GM13977 (cell line): ENCODE measurements around the gene GALC.

Source experiments
- DNase-seq: peaks from one replicate; pipeline ENCODE4 v3.0.0; 2012; ENCODE audit warnings: low spot score
- in situ Hi-C: fragments of 300-500 bp; cut with MboI; formaldehyde crosslinking; loops from one replicate; pipeline ENCODE4 v1.12.0; 2022; ENCODE audit warnings: low sequenced_read_pairs, low pct_unique_long_range_greater_than_20kb, mixed read lengths, inconsistent platforms; ENCODE audit not compliant: unreplicated experiment
- TF ChIP-seq, protein P1 (sequence below): IDR thresholded peaks from 2 replicates; pipeline ENCODE4 v1.5.1; 2012; ENCODE audit warnings: mild to moderate bottlenecking, control low read depth; ENCODE audit not compliant: insufficient read depth; ENCODE audit errors: extremely low read depth, missing control alignments

GALC gene

DNA sequence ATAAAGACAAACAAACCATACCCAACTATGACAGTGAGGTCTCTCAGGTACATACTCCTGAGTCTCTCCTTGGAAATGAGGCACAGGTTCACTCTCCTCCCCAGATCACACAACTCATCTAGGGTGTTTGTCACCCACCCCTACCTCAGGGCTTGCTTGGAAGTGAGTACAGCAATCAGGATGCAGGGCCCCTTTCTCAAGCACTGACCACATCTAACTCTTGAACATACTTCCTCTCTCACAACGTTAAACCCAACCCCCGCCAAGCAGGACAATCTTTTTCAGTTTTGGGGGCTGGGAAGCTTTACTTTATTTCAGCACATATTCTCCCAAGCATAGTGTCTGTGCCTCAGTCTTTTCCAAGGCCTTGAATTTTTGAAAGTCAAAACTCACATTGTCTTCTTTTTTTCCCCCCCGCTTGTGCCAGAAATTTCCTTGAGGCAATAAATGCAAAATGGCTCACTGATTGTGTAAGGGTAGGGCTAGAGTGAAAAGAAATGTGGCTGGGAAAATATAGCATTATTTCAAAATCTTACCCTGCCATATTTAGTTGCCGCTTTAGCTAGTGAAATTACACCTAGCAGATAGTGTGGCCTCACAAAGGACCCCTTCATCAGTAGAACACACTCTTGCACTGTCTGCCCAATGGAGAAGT lies 9.6 kb upstream of the GALC start:
- TF ChIP-seq, protein P1, sequence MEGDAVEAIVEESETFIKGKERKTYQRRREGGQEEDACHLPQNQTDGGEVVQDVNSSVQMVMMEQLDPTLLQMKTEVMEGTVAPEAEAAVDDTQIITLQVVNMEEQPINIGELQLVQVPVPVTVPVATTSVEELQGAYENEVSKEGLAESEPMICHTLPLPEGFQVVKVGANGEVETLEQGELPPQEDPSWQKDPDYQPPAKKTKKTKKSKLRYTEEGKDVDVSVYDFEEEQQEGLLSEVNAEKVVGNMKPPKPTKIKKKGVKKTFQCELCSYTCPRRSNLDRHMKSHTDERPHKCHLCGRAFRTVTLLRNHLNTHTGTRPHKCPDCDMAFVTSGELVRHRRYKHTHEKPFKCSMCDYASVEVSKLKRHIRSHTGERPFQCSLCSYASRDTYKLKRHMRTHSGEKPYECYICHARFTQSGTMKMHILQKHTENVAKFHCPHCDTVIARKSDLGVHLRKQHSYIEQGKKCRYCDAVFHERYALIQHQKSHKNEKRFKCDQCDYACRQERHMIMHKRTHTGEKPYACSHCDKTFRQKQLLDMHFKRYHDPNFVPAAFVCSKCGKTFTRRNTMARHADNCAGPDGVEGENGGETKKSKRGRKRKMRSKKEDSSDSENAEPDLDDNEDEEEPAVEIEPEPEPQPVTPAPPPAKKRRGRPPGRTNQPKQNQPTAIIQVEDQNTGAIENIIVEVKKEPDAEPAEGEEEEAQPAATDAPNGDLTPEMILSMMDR = no peak
- DNase-seq = no peak
- in situ Hi-C loops = no loop called here

- in situ Hi-C loops = no loop called here
- TF ChIP-seq, protein P1 = no peak
- DNase-seq = no peak
These were observed 6.3 kb upstream of the GALC start for GRCh38 chr14:87999277-87999676.

DNA sequence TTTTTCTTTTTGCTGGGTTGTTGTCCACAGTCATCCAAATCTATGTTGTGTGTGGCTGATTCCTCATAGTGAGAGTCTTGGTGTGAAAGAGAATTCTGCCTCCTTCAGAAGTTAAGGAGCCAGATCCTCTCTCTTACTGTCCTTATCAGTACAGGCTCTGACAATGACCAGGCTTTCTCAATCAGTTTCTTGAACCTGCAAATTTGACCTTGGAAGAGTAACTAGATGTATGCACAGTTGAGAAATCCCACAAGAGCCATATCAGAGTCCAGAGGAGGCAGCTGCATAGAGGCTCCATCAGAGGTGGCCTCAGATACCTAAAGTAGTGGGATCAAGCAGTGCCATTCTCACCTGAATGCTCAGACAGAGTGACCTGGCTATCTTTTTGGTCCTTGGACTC lies 5.5 kb upstream of the GALC start:
- TF ChIP-seq, protein P1 = no peak
- in situ Hi-C loops = no loop called here
- DNase-seq = no peak

DNA sequence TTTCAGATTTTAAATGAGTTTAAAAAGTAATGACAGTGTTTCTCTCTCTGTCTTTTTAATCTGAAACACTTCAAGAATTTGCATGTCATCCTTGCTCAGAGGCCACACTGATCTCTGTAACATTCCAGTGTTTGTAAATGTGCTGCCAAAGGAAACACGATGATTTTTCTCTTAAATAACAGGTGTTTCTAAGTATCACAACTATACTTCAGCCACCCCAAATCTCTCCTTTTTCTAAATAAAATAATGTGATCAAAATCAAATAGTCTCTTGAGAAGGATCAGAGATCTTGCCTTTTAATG lies 3.3 kb upstream of the GALC start:
- in situ Hi-C loops = no loop called here
- DNase-seq = no peak
- TF ChIP-seq, protein P1 = no peak

- in situ Hi-C loops = no loop called here
- TF ChIP-seq, protein P1 = no peak
- no peak for DNase-seq
These were observed 2.7 kb upstream of the GALC start for GRCh38 chr14:87995500-87996290.

GRCh38 chr14:87994974-87995373 lies 2.0 kb upstream of the GALC start:
- TF ChIP-seq, protein P1 = no peak
- in situ Hi-C loops = no loop called here
- peak; percentile 51 for DNase-seq

DNA sequence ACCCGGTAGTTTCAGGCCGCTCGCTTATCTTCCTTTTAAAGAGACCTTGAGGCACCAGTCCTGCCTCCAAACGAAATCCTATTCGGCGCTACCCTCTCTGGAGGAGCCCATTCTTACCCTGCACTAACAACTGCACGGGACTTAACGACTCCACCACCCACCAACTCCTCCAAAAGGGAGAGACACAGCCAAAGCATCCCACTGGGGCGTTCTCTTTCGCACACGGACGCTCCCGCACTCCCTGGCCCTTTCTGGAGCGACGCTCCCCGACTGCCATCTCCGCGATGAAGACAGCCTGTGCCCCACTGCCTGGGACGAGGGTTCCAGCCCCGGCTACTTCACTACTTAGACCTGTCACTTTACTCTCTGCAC lies 650 bp downstream of the GALC start:
- TF ChIP-seq, protein P1 = no peak
- in situ Hi-C loops = no loop called here
- DNase-seq = peak; percentile 24
